ENCODE data around the gene ZNF281.

The ZNF281 gene

DNA sequence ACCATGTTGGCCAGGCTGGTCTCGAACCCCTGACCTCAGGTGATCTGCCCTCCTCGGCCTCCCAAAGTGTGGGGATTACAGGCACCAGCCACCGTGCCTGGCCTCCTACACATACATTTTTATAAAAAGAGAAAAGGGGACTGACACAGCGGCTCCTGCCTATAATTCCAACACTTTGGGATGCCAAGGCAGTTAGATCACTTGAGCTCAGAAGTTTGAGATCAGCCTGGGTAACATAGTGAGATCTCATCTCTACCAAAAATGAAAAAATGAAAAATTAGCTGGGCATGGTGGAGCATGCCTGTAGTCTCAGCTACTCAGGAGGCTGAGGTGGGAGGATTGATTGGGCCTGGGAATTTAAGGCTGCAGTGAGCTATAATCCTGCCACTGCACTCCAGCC, 23.4 kb downstream of the ZNF281 start:
- no peak for DNase-seq

DNA sequence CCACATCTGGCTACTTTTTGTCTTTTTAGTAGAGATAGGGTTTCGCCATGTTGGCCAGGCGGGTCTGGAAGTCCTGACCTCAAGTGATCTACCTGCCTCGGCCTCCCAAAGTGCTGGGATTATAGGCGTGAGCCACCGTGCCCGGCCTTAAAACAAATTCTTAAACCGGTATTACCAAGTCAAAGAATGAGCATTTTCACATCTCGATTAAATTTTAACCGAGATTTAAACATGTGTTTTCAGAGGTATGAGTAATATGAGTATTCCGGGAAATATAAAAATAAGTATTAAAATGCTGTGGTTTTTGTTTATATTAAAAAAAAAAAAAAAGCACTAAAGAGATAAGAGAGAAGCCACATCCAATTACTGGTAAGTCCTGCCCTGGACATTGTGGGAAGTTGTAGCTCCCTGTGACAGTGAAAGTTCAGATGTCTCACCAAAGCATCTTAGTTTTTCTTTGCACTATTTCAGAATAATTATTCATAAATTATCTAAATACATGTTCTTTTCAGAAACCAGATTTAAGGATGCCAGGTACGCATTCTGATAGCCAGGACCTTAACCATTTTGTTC, 24.9 kb downstream of the ZNF281 start:
- no peak for DNase-seq

DNA sequence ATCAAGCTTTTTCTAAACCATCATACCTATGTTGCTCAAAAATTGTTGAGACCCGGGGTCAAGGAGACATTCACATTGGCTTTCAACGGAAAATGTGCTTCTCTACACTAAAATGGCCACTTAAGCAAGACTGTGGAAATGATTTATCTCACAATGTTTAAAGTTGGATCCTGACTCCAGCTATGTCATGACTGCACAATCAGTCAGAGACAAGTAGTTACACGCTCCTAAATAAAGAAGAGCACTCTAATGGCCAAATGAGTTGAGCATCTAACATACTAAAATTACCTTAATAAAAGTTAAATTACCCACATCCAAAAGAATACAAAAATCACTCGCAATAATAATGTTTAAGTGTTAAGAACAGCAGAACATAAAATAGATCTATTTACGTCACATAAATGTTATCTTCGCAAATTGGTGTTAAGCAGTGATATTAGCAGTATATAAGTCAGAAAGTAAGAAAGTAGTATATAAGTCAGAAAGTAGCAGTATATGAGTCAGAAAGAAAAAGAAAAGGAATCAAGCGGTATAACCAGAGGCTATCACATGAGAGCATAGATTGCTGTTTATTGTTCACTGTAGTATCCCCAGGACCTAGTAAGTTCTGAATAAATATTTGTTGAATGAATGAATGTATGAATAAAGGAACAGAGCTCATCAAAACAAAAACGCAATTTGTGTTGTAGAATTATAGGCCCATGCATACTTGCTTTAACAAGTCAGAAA, 28.4 kb downstream of the ZNF281 start:
- DNase-seq, result no peak

GRCh38 chr1:200380589-200381021, 29.2 kb downstream of the ZNF281 start:
- DNase-seq, result no peak

GRCh38 chr1:200379940-200380588, 29.8 kb downstream of the ZNF281 start:
- no peak for DNase-seq

DNA sequence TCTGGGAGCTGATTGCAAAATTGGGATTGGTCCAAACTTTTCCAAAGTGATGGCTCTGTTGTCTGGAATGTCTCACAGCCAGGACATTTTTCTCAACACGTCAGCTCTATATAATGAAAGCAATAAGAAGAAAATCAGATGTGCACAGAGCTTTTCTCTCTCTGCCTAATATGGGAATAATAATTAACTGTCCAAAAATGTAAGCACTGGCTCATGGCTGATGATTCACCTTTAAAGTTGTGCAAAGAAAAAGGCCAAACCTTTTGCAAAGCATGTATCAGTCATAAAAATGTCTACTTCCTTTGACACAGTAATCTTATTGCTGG, 30.4 kb downstream of the ZNF281 start:
- DNase-seq, result no peak

GRCh38 chr1:200378096-200378495, 31.7 kb downstream of the ZNF281 start:
- DNase-seq, result no peak

GRCh38 chr1:200376528-200376927, 33.3 kb downstream of the ZNF281 start:
- DNase-seq, result no peak

GRCh38 chr1:200374569-200375295, 35.1 kb downstream of the ZNF281 start:
- no peak for DNase-seq

DNA sequence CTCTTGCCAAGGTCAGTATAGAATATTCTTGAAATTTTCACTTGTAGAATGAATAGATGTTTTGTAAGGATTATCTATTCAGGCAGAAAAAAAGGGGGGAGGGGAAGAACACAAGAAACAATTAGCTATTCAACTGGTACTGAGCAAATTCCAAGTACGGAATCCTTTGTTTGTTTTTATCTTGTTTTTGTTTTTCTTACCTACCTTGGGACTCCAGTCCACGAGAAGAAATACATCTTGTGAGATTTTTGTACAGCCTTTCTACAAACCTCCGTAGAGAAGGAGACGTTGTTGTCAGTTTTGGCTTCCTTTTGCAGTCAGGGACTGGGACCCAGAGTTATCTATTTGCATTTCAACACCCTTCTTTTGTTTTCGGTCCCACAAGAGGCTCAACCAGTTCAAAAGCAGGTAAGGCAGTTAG, 36.0 kb downstream of the ZNF281 start:
- DNase-seq, result no peak

DNA sequence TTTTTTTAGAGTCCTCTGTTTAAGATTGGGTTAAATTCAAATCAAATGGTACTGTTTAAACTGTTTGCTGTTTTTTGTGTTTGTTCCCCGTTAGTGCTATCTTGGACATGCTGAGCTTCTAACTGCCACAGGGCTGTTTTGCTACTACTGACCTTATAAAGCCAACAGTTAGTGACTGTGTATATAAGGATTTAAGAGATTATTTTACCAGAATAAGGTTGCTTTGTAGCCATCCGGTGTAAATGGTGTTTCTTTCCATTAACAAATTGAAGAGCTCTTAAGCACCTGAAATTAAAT, 37.0 kb downstream of the ZNF281 start:
- no peak for DNase-seq

DNA sequence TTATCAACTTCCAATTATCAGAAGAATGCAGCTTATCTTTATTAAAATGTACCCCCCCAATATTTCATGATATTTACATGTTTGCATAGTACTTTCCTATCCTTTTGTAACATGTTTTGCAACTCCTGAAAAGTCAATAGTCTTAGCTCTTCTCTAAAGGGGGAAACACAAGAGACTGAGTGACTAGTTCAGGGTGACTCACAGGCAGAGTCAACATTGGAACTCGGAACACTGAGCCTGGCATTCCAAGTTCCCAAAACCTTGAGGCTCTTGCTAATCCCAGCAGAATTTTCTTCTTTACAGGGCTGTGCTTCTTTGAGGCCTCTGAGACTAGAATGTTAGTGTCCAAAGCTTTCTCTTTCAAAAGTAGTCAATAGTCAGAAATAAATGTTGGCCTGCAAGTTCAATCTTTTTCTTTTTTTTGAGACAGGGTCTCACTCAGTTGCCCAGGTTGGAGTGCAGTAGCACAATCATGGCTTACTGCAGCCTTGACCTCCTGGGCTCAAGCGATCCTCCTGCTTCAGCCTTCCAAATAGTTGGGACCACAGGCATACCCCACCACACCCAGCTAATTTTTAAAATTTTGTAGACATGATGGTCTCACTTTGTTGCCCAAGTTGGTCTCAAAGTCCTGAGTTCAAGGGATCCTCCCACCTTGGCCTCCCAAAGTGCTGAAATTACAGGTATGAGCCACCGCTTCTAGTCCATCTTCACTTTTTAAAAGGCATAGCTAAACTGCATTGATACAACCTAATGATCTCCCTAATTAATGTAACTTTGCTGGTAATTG, 37.5 kb downstream of the ZNF281 start:
- no peak for DNase-seq

- no peak for DNase-seq
Measured at GRCh38 chr1:200369706-200370105, 40.1 kb downstream of the ZNF281 start.

DNA sequence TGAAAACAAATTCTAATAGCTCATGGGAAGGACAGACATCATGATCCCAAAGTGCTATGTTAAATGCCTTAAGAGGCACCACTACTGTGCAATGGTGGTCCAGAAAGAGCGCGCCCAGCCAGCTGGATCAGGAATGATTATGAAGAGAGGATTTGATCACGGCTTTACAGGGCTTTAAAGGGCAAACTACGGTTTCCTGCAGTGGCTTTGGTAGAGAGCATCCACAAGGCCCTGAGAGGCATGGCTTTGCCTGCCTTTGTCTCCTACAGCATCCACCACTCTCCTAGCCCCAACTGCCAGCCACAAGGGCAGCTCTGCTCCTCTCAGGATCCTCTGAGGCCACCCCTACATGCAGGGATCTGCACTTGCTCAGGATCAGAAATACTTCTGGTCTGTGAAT, 40.7 kb downstream of the ZNF281 start:
- no peak for DNase-seq

- no peak for DNase-seq
Measured at GRCh38 chr1:200368556-200368955, 41.3 kb downstream of the ZNF281 start.

- DNase-seq, result peak; percentile 39
Measured at GRCh38 chr1:200367841-200368534, 41.8 kb downstream of the ZNF281 start.

DNA sequence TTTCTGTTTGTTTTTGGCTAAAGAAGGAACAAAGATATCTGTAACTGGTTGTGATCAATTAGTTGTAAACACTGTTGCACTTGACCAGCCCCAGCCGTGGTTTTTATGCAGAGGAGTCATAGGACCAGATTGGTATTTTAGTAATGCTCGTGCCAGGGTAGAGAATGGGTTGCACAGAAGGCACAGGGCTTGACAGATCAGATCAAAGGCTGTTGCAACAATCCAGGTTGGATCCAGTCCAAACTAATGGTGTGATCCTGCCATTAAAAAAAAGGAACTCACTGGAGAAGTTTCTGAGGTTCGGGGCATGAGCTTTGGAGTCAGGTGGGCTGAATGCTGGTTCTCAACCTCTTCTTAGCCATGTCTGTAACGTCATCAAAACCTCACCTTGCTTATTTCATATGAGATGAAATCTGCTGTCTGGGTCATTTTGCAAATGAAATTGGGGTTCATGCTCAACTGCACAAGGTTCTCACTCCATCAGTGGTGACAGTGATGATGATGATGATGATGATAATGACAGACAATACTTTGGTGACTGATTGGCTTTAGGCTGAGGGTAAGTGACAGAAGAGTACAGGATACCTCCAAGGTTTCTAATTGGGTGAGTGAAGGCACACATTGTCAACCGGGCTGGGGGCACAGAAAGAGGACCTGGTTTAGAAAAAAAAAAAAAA, 43.1 kb downstream of the ZNF281 start:
- DNase-seq, result no peak

DNA sequence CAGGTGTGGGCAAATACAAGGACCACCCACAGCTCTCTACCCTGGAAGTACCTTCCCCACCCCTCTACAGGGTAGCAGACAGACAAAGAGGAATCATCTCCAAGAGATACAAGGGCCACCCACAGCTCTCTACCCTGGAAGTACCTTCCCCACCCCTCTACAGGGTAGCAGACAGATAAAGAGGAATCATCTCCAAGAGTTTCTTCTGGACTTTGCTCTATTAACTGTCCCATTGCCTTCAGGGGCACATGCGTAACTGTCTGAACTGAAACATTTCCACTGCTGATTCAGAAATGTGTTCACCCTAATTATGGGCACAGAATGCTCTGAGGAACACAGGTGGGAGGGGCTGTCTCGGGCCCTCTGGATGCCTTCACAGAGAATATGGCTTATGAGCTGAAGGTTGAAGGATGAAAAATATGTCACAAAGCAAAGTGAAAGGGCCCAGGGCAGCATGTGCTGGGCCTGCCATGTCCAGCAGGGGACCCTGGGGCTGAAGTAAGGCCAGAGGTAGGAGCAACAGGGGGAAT, 43.9 kb downstream of the ZNF281 start:
- DNase-seq, result no peak

- DNase-seq, result no peak
Measured at GRCh38 chr1:200364831-200365230, 45.0 kb downstream of the ZNF281 start.

GRCh38 chr1:200364091-200364759, 45.6 kb downstream of the ZNF281 start:
- no peak for DNase-seq

Measured in GDM1 (cell line).